ENCODE results near the gene BCL2L2.
"Not testable (repeated sequence)": the region's sequence is repeated elsewhere in the genome, so short reads cannot be mapped to it uniquely, and the experiment has no call there.

The BCL2L2 gene

DNA sequence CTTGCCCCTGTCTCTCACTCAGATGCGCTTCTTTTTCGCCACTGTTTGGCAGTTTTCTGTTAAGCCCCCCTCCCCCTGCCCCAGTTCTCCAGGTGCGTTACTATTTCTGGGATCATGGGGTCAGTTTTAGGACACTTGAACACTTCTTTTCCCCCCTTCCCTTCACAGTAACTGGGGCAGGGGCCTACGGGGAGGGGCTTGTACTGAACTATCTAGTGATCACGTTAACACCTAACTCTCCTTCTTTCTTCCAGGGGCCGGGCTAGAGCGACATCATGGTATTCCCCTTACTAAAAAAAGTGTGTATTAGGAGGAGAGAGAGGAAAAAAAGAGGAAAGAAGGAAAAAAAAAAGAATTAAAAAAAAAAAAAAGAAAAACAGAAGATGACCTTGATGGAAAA, 18.4 kb downstream of the BCL2L2 start:
- DNase-seq: no peak

DNA sequence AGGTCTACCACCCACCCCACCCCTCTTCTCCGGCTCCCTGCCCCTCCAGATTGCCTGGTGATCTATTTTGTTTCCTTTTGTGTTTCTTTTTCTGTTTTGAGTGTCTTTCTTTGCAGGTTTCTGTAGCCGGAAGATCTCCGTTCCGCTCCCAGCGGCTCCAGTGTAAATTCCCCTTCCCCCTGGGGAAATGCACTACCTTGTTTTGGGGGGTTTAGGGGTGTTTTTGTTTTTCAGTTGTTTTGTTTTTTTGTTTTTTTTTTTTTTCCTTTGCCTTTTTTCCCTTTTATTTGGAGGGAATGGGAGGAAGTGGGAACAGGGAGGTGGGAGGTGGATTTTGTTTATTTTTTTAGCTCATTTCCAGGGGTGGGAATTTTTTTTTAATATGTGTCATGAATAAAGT, 19.1 kb downstream of the BCL2L2 start:
- not testable (repeated sequence) for DNase-seq

DNA sequence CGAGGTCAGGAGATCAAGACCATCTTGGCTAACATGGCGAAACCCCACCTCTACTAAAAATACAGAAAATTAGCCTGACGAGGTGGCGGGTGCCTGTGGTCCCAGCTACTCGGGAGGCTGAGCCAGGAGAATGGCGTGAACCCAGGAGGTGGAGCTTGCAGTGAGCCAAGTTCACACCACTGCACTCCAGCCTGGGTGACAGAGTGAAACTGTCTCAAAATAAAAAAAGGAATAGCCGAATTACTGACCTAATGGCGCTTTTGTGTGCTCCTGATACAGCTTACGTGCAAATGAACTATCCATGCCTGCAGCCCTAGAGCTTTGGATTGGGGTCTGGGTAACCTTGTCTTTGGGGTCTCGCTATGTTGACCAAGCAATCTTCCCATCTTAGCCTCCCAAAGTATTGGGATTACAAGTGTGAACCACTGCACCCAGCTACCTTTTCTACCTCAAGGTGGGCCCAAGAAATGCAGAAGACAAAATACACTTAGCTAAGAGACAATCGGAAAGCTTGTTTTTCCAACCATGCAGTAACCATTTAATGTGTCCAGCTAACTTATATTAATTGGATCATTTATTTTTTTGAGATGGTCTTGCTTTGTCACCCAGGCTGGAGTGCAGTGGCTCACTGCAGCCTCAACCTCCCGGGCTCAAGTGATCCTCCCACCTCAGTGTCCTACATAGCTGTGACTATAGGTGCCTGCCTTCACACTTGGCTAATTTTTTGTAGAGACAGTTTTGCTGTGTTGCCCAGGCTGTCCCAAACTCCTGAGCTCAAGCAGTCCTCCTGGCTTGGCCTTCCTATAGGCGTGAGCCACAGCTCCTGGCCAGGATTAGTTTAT, 20.1 kb downstream of the BCL2L2 start:
- no peak for DNase-seq

DNA sequence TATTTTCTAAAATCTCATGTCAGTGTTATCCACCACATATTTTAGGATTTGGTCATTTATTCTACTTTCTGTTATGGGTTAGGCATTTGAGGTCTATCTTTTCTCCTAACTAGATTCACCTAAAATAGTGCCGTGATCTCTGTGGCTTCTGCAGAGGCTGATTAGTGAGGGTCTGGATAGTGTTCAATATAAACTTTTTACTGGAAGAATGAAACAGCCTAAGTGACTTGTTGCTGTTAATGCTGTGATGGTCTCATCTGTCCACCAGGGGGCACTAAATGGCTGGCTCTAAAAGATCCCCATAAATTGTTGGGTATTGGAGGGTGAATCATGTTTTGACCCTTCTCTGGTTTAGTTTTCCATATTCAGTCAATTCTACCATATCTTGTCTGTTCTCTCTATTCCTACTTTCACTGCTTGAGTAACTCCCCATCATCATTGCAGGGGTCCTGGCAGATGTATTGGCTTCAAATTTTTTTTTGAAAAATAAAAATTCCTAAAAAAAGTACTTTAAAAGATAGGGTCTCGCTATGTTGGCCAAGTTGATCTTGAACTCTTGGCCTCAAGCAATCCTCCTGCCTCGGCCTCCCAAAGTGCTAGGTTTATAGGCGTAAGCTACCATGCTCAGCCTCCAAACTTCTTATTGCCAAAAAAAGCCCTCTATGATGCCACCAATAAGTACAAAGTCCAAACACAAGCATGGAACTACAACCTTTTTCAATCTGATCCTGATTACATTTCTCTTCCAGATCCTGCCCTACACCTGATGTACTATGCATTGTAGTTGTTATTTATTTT, 21.5 kb downstream of the BCL2L2 start:
- DNase-seq: peak; percentile 75

- DNase-seq: no peak
Observed at GRCh38 chr14:23335623-23336022, 29.0 kb downstream of the BCL2L2 start.

DNA sequence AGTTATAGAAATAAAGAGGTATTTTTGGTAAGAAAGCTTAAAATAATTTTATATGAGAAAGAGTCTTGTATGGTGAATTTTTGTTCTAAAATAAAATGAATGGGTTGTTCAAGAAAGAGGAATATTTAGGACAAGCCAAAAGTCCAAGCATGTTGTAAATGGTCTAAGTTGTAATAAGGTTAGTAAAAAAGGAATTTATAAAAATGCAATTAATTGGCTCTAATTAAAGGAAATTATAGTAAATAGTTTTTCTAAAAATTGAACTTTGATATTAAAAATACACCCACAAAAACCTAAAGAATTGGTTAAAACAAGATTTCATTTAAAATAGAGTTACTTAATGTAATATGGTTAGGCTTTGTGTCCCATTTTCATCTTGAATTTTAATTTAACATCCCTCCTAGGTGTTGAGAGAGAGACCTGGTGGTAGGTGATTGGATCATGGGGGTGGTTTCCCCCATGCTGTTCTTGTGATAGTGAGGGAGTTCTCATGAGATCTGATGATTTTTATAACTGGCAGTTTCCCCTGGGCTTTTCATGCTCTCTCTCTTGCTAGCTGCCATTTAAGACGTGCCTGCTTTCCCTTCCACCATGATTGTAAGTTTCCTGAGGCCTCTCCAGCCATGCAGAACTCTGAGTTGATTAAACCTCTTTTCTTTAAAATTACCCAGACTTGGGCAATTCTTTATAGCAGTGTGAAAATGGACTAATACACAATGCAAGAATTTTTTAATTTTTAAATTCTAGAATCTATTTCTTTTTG, 33.1 kb downstream of the BCL2L2 start:
- no peak for DNase-seq

DNA sequence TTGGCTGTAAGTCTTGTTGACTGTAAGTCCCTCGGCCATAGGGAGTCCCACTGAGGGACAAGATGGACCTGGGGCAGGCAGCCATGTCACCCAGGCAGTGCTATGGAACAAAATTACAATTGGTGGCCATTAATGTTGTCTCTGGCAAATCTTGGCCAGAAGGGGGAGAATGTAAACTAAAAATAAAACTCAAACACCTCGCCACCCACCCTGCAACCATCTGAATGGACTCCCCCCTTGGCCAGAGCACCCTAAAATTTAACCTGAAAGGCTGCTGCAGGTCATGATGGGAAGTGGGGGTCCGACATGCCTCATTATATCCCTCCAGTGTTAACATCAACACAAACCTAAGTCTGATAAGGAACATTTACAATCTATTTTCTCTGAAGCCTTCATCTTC, 37.8 kb downstream of the BCL2L2 start:
- no peak for DNase-seq

- DNase-seq: no peak
Observed at GRCh38 chr14:23345987-23346692, 39.5 kb downstream of the BCL2L2 start.

DNA sequence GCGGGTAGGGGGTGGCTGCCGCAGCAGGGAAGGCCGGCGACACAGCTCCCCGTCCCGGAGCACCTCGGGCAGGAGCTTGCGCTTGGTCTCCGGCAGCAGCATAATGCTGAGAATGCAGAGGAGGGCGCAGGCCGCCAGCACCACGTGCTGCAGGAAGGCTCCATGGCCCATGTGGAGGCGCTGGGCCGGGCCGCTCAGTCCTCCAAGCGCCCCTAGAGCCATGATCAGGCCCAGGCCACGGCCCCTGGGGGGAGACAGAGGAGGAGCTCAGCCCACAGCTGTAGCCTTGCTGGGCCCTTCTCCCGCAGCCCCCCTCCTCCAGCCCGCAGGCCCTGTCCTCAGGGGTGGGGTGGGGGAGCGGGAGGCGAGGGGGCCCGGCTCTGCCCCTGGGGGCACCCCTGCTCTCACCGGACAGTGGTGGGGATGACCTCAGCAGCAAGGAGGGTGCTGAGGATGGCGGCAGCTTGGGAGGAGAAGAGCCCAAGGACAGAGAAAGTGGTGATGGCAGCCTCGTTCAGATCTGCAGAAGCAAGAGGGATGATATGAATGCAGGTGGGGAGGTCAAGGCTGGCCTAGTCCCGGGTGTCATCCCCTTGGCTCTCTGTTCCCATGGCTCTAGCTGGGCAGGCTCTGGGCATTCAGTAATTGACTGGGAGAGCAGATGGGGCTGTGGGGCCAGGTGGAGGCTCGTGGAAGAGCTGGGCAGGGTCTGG, 40.2 kb downstream of the BCL2L2 start:
- no peak for DNase-seq

GRCh38 chr14:23347406-23348296, 41.0 kb downstream of the BCL2L2 start:
- DNase-seq: no peak

DNA sequence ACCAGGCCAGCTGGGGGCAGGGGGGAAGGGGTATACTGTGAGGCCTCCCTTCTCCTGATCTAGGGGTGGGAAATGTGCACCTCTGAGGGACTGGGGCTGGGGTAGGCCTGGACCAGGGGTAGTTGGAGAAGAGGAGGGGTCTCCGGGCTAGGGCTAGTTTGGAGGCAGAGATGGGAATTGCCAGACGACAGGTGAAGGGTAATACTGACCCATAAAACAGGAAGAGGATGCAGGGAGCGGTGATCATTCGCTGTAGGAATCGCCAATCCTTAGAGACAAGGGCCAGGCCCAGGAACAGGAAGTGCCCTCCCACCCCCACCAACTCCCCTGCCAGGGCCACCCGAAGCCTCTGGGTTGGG, 41.6 kb downstream of the BCL2L2 start:
- no peak for DNase-seq

- no peak for DNase-seq
Observed at GRCh38 chr14:23349156-23349845, 42.7 kb downstream of the BCL2L2 start.

- no peak for DNase-seq
Observed at GRCh38 chr14:23351681-23352505, 45.3 kb downstream of the BCL2L2 start.

- peak; percentile 60 for DNase-seq
Observed at GRCh38 chr14:23352506-23353432, 46.1 kb downstream of the BCL2L2 start, which contains the start of gene SLC22A17. SLC22A17 (minus strand) TSS chr14:23352887.

- DNase-seq: no peak
Observed at GRCh38 chr14:23353433-23353780, 46.8 kb downstream of the BCL2L2 start.

- DNase-seq: no peak
Observed at GRCh38 chr14:23354990-23355389, 48.4 kb downstream of the BCL2L2 start.

DNA sequence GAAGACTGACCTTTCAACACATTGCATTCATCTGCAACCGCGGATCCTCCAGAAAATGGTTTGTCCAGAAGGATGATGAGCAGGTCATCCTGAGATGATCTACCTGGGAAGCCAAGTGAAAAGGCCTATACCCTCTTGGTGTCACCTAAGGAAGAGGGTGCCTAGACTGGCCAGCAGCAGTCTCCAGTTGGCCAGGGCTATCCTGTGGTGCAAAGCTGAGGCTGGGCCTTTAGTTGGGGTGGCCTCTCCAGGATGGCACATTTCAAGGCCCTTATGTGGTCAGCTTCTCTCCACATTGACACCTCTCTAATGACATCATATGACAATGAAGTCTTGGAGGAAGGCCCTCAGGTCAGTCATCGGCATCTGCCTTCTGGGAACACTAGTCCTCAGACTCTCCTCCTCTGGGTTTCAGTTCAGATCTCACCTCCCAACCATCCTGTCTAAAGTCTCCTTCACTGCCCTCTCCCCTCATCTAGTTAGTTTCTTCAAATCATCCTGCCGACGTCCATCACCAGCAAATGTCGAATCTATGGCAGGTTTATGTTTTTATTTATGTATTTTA, 49.3 kb downstream of the BCL2L2 start:
- DNase-seq: no peak

GRCh38 chr14:23356662-23357061, 50.0 kb downstream of the BCL2L2 start:
- DNase-seq: no peak
